AML-193 (cell line): ENCODE results near the gene LARP4.
"Not testable (repeated sequence)": the region's sequence is repeated elsewhere in the genome, so short reads cannot be mapped to it uniquely, and the experiment has no call there.

ENCODE experiments used
- DNase-seq, 2 experiments: peaks; one replicate each; lab custom pipeline; 2025; lab: John Stamatoyannopoulos, UW

The LARP4 gene

GRCh38 chr12:50400638-50401499 is at the start of gene LARP4:
Gene LARP4 (plus strand): TSS chr12:50400885. CDS start chr12:50401011, 126 bp downstream.
- DNase-seq: peak; percentile 95 to 96

- DNase-seq: no peak
These were observed 49.3 kb upstream of the LARP4 start for GRCh38 chr12:50351120-50352043.

GRCh38 chr12:50353404-50353803 is 47.3 kb upstream of the LARP4 start:
- no peak for DNase-seq

- no peak for DNase-seq
These were observed 46.7 kb upstream of the LARP4 start for GRCh38 chr12:50353869-50354593.

GRCh38 chr12:50354908-50355307 is 45.8 kb upstream of the LARP4 start:
- no peak for DNase-seq

GRCh38 chr12:50355365-50355764 is 45.3 kb upstream of the LARP4 start:
- DNase-seq: no peak

- DNase-seq: no peak
These were observed 38.0 kb upstream of the LARP4 start for GRCh38 chr12:50362671-50363070.

GRCh38 chr12:50363141-50363540 is 37.5 kb upstream of the LARP4 start:
- DNase-seq: no peak

GRCh38 chr12:50365709-50366406 is 34.8 kb upstream of the LARP4 start:
- no peak for DNase-seq

GRCh38 chr12:50370672-50371071 is 30.0 kb upstream of the LARP4 start:
- not testable (repeated sequence) for DNase-seq

- no peak for DNase-seq
These were observed 24.9 kb upstream of the LARP4 start for GRCh38 chr12:50375802-50376201.

GRCh38 chr12:50380761-50381325 is 19.8 kb upstream of the LARP4 start:
- DNase-seq: no peak

GRCh38 chr12:50387487-50387886 is 13.2 kb upstream of the LARP4 start:
- DNase-seq: no peak

GRCh38 chr12:50387972-50388478 is 12.7 kb upstream of the LARP4 start:
- no peak for DNase-seq

- not testable (repeated sequence) for DNase-seq
These were observed 11.9 kb upstream of the LARP4 start for GRCh38 chr12:50388793-50389192.

GRCh38 chr12:50390316-50390741 is 10.4 kb upstream of the LARP4 start:
- no peak for DNase-seq

- DNase-seq: no peak
These were observed 6.1 kb upstream of the LARP4 start for GRCh38 chr12:50394469-50395029.

- DNase-seq: no peak
These were observed 3.5 kb upstream of the LARP4 start for GRCh38 chr12:50397117-50397650.

- no peak for DNase-seq
These were observed 1.8 kb upstream of the LARP4 start for GRCh38 chr12:50398931-50399330.

- DNase-seq: peak in 1 of 2 experiments; percentile 26
These were observed 514 bp upstream of the LARP4 start for GRCh38 chr12:50400104-50400637.
